Ovary (tissue), 3 donors: ENCODE results near the gene RAP1GAP2.

ENCODE experiments used
- POLR2A ChIP-seq: fragments of 450-650 bp; IDR thresholded peaks from one replicate; pipeline ENCODE4 v1.6.1; 2017; ENCODE audit warnings: antibody characterized with exemption, mild to moderate bottlenecking, moderate library complexity
- TF ChIP-seq, protein P1 (sequence below), 3 donors: fragments of 450-650 bp in 2 of 3; fragments of 200-600 bp in 1 of 3; IDR thresholded peaks; one replicate each; pipeline versions ENCODE4 v1.5.1 to v1.8.0; 2016 to 2022; ENCODE audit warnings: antibody characterized with exemption in 3 of 3, mild to moderate bottlenecking in 1 of 3
- donor health status: DM: no; HTN: no; CAD: no.

DNA sequence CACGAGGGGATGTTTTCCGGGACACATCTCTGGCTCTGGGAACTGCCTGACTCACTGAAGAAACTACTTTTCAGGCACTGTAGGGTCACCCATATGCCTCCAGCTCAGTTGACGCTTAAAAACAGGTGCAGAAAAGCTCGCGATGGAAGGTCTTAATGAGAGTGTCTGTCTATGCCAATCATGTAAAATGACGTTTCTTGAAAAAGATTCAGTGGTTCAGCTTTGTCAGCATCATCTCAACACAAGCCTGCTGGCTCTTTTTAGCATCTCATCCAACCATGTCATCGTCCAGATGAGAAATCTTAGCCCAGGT lies 239.7 kb downstream of the RAP1GAP2 start:
- TF ChIP-seq, protein P1, sequence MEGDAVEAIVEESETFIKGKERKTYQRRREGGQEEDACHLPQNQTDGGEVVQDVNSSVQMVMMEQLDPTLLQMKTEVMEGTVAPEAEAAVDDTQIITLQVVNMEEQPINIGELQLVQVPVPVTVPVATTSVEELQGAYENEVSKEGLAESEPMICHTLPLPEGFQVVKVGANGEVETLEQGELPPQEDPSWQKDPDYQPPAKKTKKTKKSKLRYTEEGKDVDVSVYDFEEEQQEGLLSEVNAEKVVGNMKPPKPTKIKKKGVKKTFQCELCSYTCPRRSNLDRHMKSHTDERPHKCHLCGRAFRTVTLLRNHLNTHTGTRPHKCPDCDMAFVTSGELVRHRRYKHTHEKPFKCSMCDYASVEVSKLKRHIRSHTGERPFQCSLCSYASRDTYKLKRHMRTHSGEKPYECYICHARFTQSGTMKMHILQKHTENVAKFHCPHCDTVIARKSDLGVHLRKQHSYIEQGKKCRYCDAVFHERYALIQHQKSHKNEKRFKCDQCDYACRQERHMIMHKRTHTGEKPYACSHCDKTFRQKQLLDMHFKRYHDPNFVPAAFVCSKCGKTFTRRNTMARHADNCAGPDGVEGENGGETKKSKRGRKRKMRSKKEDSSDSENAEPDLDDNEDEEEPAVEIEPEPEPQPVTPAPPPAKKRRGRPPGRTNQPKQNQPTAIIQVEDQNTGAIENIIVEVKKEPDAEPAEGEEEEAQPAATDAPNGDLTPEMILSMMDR (IDR thresholded peaks at IDR 0.05): no peak
- TF ChIP-seq POLR2A: no peak
